Measurements from ENCODE around the gene ZNF766.

DNA sequence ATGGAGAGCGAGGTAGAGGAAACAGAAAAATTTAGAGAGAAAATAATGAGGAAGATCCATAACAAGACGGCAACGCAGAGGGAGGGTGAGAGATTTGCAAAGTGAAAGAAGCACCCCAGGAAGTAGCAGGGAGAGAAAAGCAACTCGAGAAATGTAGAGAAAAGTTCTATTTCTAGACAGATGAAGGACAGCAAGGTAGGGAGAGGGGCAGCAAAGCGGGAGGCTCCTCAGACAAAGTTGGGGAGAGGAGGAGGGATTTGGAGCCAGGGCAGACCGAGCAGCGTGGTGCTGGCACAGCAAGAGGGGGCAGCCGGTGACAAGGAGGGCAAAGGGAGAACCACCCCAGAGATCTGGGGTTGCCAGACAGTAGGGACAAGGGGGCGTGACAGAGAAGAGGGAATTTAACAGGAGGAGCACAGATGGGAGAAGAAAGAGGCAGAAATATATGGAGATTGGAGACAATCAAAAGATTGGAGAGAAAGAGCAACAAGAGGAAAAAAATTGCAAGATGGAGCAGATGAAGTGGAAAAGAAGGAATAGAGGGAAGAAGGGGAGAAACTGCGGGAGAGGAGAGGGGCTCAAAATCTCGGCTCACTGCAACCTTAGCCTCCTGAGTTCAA, 989 bp downstream of the ZNF766 start:
- no peak for TF ChIP-seq CTCF (IDR thresholded peaks at IDR 0.05)
- TF ChIP-seq POLR2A (IDR thresholded peaks at IDR 0.05) = no peak

Data from testis (tissue), 2 donors.